T47D (cell line): Measurements from ENCODE around the gene BAX.

ENCODE experiments used
- DNase-seq, 2 experiments: peaks; one replicate each; pipeline versions ENCODE4 v3.0.0 to v3.0.0-alpha.2; 2011 to 2012; ENCODE audit warnings: low read depth in 1 of 2, low spot score in 1 of 2
- JUND ChIP-seq: IDR thresholded peaks from 2 replicates; pipeline ENCODE4 v1.6.1; 2012; ENCODE audit warnings: low read depth
- in situ Hi-C: cut with HindIII; loops from 2 replicates; pipeline ENCODE4 v1.10.0; 2016; ENCODE audit warnings: low sequenced_read_pairs, low pct_unique_long_range_greater_than_20kb

BAX gene

DNA sequence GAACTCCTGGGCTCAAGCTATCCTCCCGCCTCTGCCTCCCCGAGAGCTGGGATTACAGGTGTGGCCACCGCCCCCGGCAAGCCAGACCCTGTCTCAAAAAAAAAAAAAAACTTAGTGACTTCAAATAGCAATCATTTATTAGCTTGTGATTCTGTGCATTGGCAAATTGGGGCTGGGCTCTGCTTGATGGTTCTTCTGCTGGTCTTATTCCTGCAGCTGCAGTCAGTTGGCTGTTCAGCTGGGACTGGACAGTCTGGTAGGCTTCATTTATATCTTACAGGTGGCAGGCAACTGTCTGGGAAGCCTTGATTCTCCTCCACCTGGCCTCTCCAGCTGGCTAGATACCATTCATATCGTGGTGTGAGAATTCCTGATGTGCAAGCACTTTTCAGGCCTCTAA lies 13.8 kb upstream of the BAX start:
- in situ Hi-C loops = no loop called here
- no peak for TF ChIP-seq JUND
- DNase-seq = no peak

DNA sequence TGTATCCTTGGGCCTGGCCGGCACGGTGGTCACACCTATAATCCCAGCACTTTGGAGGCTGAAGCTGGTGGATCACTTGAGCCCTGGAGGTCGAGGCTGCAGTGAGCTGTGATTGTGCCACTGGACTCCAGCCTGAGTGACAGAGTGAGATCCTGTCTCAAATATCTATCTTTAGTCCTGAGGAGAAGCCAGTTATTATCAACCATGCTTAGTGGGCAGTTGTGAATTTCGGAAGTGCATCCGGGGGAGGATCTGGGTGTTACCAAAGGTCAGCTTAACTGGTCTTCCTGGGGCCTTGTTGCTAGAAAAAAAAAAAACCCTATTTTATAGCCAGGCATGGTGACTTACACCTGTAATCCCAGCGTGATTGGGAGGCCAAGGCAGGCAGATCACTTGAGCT lies 11.6 kb upstream of the BAX start:
- DNase-seq = no peak
- in situ Hi-C loops = no loop called here
- TF ChIP-seq JUND = no peak

GRCh38 chr19:48945415-48945814 lies 9.3 kb upstream of the BAX start:
- DNase-seq = no peak
- TF ChIP-seq JUND = no peak
- in situ Hi-C loops = no loop called here

GRCh38 chr19:48945817-48946216 lies 8.9 kb upstream of the BAX start:
- no peak for DNase-seq
- in situ Hi-C loops = no loop called here
- TF ChIP-seq JUND = no peak

DNA sequence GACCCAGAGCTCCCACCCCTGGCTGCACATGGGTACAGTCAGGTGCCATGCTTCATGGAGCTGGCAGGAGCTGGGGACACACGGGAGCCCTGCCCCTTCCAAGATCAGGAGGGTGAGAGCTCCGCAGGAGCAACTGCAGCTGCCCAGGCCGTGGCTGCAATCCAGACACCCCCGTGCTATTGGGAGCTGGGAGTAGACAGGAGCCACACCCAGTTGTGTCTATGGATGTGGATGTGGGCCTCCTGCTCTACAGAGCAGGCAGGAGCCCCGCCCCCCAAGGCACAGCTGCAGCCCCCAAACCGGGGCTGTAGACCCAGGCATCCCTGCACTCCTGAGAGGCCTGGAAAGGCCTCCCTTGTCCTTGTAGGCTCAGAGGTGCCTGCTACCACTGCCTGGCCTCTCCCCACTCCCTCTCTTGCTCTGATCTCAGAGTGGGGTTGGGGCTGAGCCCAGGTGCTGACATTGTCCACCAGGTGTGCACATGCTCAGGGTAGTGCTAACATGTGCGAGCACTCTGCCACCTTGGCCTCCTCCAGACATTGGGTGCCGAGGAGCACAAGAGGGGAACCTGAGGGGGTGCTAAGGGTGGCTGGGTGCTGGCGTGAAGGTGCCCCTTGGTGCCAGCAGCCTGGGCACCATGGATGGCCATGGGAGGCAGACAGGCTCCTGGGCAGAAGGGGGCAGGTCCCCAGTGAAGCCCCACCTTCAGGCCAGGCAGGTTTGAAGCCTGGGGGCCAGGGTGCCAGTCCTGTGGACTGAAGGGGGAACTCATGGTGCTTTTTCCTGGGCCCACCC lies 8.0 kb upstream of the BAX start:
- in situ Hi-C loops = no loop called here
- TF ChIP-seq JUND = no peak
- no peak for DNase-seq

DNA sequence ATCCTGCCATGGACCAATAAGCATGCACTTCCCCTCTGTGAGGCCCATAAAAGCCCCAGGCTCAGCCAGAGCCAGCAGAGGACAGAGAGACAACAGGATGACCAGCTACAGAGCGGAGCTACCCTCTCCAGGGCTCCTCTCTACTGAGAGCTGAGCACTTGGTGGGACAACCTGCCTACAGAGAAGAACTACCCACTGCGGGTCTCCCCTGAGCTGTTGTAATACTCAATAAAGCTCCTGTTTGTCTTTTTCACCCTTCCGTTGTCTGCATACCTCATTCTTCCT lies 7.5 kb upstream of the BAX start:
- in situ Hi-C loops = no loop called here
- DNase-seq = no peak
- TF ChIP-seq JUND = no peak

GRCh38 chr19:48950159-48950558 lies 4.5 kb upstream of the BAX start:
- in situ Hi-C loops = no loop called here
- no peak for TF ChIP-seq JUND
- DNase-seq = no peak

- TF ChIP-seq JUND = no peak
- in situ Hi-C loops = no loop called here
- no peak for DNase-seq
Observed at GRCh38 chr19:48950830-48951519, 3.7 kb upstream of the BAX start.

GRCh38 chr19:48953141-48953540 lies 1.5 kb upstream of the BAX start:
- DNase-seq = no peak
- in situ Hi-C loops = no loop called here
- TF ChIP-seq JUND = no peak

GRCh38 chr19:48953990-48954594 lies 583 bp upstream of the BAX start:
- in situ Hi-C loops = no loop called here
- DNase-seq = no peak
- no peak for TF ChIP-seq JUND

- in situ Hi-C loops = no loop called here
- TF ChIP-seq JUND = no peak
- no peak for DNase-seq
Observed at GRCh38 chr19:48955308-48955958, 758 bp downstream of the BAX start.

GRCh38 chr19:48958006-48958405 lies 3.3 kb downstream of the BAX start:
- TF ChIP-seq JUND = no peak
- in situ Hi-C loops = no loop called here
- DNase-seq = no peak
